ENCODE measurements around the gene USP24.

GRCh38 chr1:55172687-55173086, 42.5 kb downstream of the USP24 start:
- TF ChIP-seq, protein P1, sequence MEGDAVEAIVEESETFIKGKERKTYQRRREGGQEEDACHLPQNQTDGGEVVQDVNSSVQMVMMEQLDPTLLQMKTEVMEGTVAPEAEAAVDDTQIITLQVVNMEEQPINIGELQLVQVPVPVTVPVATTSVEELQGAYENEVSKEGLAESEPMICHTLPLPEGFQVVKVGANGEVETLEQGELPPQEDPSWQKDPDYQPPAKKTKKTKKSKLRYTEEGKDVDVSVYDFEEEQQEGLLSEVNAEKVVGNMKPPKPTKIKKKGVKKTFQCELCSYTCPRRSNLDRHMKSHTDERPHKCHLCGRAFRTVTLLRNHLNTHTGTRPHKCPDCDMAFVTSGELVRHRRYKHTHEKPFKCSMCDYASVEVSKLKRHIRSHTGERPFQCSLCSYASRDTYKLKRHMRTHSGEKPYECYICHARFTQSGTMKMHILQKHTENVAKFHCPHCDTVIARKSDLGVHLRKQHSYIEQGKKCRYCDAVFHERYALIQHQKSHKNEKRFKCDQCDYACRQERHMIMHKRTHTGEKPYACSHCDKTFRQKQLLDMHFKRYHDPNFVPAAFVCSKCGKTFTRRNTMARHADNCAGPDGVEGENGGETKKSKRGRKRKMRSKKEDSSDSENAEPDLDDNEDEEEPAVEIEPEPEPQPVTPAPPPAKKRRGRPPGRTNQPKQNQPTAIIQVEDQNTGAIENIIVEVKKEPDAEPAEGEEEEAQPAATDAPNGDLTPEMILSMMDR (conservative IDR thresholded peaks at IDR 0.05): no peak
- TF ChIP-seq ZFX (IDR thresholded peaks at IDR 0.05): no peak

Data from C4-2B (cell line).